ENCODE results near the gene ERRFI1.
"Not testable (repeated sequence)": the region's sequence is repeated elsewhere in the genome, so short reads cannot be mapped to it uniquely, and the experiment has no call there.

Gene ERRFI1

DNA sequence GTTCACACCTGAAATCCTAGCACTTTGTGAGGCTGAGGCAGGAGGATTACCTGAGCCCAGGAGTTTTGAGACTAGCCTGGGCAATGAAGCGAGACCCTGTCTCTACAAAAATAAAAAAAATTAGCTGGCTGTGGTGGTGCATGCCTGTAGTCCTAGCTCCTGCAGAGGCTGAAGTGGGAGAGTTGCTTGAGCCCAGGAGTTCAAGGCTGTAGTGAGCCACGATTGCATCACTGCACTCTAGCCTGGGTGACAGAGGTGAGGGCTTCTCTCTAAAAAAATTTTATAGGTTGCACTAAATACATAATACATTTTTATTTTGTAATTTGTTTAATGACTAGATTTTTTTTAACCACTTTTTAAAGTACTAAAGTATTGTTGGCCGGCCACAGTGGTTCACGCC lies 58.5 kb downstream of the ERRFI1 start:
- no peak for DNase-seq (ENCODE audit: low read depth)

DNA sequence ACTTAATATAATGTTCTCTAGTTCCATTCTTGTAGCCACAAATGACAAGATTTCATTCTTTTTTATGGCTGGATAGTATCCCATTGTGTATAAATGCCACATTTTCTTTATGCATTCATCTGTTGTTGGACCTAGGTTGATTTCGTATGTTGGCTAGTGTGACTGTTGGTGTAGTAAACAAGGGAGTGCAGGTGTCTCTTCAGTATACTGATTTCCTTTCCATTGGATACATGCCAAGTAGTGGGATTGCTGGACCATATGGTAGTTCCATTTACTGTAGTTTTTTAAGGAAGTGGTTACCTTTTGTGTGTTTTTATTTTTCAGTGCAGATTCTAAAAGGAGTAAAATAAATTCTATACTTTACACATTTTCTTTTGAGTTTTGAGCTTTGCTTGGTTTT lies 58.9 kb downstream of the ERRFI1 start:
- DNase-seq (ENCODE audit: low read depth): no peak

DNA sequence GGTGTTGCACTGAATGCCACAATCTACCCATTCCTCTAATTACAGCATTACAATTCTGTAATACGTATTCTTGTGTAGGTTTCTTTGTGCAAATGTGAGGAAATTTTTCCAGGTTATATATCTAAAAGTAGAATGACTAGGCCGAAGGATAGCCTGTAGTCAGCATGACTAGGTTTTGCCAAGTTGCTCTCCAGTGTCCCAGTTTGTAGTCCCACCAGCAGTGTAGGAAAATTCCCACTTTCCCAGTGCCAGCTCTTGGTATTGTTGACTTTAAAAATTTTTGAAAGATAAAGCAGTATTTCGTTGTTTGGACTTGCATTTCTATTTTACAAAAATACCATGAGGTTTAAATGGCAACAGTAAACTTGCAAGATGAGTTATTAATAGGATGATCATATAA lies 61.6 kb downstream of the ERRFI1 start:
- no peak for DNase-seq (ENCODE audit: low read depth)

DNA sequence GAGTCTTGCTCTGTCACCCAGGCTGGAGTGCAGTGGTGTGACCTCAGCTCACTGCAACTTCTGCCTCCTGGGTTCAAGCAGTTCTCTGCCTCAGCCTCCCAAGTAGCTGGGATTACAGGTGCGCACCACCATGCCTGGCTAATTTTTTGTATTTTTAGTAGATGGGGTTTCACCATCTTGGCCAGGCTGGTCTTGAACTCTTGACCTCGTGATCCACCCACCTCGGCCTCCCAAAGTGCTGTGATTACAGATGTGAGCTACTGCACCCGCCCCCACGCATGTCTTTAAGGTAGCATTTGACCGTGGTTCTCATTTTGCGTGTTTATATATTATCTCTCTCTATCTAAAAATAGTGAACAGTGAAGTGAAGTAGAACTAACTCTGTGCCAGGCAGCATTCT lies 62.3 kb downstream of the ERRFI1 start:
- DNase-seq (ENCODE audit: low read depth): not testable (repeated sequence)

DNA sequence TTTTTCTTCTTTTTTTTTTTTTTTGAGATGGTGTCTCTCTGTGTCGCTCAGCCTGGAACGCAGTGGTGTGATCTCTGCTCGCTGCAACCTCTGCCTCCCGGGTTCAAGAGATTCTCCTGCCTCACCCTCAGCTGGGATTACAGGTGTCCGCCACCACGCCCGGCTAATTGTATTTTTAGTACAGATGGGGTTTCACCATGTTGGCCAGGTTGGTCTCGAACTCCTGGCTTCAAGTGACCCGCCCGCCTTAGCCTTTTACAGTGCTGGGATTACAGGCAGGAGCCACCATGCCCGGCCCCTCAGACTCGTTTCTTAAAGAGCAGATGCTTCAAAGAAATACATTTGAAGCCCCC lies 62.8 kb downstream of the ERRFI1 start:
- not testable (repeated sequence) for DNase-seq (ENCODE audit: low read depth)

DNA sequence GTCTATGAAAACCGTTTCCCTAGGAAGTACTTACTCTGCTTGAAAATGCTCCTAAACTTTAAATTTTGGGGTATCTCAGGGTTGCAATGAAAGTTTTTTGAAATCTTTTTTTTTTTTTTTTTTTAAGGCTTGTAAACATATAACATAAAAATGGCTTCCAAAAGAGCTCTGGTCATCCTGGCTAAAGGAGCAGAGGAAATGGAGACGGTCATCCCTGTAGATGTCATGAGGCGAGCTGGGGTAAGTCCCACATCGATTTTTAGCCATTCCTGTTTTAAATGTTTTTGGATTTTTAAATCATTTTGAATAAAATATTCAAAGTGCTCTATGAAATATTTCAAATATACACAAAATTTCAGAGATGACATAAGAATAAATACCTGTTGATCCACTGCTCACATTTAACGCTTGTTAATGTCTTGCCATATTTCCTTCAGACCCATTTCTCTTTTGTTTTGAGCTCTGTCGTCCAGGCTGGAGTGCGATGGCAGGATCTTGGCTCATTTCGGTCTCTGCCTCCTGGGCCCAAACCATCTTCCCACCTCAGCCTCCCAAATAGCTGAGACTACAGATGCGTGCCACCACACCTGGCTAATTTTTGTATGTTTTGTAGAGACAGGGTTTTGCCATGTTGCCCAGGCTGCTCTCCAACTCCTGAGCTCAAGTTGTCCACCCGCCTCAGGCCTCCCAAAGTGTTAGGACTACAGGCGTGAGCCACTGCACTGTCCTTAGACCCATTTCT lies 63.3 kb downstream of the ERRFI1 start:
- no peak for DNase-seq (ENCODE audit: low read depth)

DNA sequence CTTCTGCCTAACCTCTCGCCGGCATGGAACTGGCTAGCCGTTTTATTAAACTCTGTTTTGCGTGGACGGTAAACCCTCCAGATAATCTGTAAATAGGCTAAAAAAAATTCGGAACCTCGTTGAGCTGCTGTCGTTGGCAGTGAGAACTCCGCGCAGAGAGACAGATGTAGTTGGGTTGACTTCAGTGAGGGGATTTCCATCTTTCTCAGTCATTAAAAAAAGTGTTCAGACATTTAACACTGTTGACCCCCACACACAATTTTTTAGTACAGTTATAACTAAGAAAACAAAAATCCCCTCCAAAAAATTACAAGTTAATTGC lies 64.1 kb downstream of the ERRFI1 start:
- DNase-seq (ENCODE audit: low read depth): peak; percentile 35
